ENCODE data around the gene GRB10. TPM values are rescaled to one million over a fixed set of nuclear protein-coding genes. Genes with fewer than 3 reads are reported as not detected.

The GRB10 gene
- total and polyA plus RNA-seq, 2 experiments from 2014 or later: 35.0 to 154 TPM

DNA sequence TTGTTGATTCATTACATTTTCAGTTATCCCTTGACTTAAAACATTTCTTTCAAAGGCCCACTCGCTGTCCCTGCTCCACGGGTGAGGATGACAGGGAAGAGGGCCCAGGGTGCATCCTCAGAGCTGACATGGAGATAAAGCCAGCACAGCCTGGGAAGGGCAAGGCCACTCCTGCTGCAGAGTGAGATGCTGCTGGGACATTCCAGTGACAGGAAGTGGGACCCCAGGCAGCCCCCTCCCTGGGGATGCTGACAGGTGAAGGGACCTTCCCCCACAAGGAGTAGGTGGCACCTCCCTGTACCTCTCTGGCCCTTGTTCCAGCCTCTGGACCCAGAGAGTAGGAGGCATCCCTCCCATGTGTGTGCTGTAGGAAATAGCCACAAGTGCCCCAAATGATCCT lies 119.7 kb downstream of the GRB10 start:
- Histone ChIP-seq H3K4me1 (ENCODE audit: insufficient read depth) (no peaks in the 10 kb centered on the region; the same call in 1 of the 2 replicates), H3K27me3 (ENCODE audit: insufficient read depth) (no peaks in the 10 kb centered on the region), H4K20me1 (replicated peaks; ENCODE audit: insufficient read depth) (peaks cover 17% of the 10 kb centered on the region; the same call in 1 of the 2 replicates), H2AFZ (no peak overlapping the region), H3K27ac (ENCODE audit: low read depth) (no peak overlapping the region), H3K36me3 (ENCODE audit: insufficient read depth) (no peaks in the 10 kb centered on the region; the same call in 1 of the 2 replicates), H3K4me3 (no peak overlapping the region), H3K4me2 (no peak overlapping the region), H3K9me2 (ENCODE audit: insufficient read depth) (no peaks in the 10 kb centered on the region), H3F3A (replicated peaks; ENCODE audit: low read depth) (no peaks in the 10 kb centered on the region), H3K79me2 (replicated peaks; ENCODE audit: insufficient read depth) (peaks cover 19% of the 10 kb centered on the region)
- Mint-ChIP-seq H3K27ac (no peak overlapping the region), H3K9me3 (no peaks in the 10 kb centered on the region), H3K4me3 (no peak overlapping the region), H3K4me1 (peaks cover 6% of the 10 kb centered on the region), H3K36me3 (ENCODE audit: low read depth) (peaks cover 40% of the 10 kb centered on the region), H3K27me3 (ENCODE audit: insufficient read depth, low read depth, poor library complexity) (peaks cover 8% of the 10 kb centered on the region)
- no peak for ATAC-seq
- no peak for DNase-seq (ENCODE audit: low spot score)
- TF ChIP-seq EZH2 (IDR thresholded peaks at IDR 0.05; ENCODE audit: low read depth, unreplicated experiment) (no peak), NANOG (IDR thresholded peaks at IDR 0.05; ENCODE audit: borderline replicate concordance) (no peak), CREB1 (CRISPR knock-in tag; IDR thresholded peaks at IDR 0.05; ENCODE audit: low read depth) (no peak), ZNF331 (CRISPR knock-in tag; IDR thresholded peaks at IDR 0.05; ENCODE audit: low read depth) (no peak), ZNF114 (CRISPR knock-in tag; IDR thresholded peaks at IDR 0.05) (no peak), EZH2phosphoT487 (IDR thresholded peaks at IDR 0.05; ENCODE audit: unreplicated experiment) (no peak), JUNB (IDR thresholded peaks at IDR 0.05; ENCODE audit: unreplicated experiment) (no peak), POLR2AphosphoS5 (IDR thresholded peaks at IDR 0.05; ENCODE audit: low read depth) (no peak), STAT1 (IDR thresholded peaks at IDR 0.05; ENCODE audit: unreplicated experiment) (no peak)
- TF ChIP-seq, protein P1, sequence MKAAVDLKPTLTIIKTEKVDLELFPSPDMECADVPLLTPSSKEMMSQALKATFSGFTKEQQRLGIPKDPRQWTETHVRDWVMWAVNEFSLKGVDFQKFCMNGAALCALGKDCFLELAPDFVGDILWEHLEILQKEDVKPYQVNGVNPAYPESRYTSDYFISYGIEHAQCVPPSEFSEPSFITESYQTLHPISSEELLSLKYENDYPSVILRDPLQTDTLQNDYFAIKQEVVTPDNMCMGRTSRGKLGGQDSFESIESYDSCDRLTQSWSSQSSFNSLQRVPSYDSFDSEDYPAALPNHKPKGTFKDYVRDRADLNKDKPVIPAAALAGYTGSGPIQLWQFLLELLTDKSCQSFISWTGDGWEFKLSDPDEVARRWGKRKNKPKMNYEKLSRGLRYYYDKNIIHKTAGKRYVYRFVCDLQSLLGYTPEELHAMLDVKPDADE (IDR thresholded peaks at IDR 0.05): no peak
- TF ChIP-seq, protein P2, sequence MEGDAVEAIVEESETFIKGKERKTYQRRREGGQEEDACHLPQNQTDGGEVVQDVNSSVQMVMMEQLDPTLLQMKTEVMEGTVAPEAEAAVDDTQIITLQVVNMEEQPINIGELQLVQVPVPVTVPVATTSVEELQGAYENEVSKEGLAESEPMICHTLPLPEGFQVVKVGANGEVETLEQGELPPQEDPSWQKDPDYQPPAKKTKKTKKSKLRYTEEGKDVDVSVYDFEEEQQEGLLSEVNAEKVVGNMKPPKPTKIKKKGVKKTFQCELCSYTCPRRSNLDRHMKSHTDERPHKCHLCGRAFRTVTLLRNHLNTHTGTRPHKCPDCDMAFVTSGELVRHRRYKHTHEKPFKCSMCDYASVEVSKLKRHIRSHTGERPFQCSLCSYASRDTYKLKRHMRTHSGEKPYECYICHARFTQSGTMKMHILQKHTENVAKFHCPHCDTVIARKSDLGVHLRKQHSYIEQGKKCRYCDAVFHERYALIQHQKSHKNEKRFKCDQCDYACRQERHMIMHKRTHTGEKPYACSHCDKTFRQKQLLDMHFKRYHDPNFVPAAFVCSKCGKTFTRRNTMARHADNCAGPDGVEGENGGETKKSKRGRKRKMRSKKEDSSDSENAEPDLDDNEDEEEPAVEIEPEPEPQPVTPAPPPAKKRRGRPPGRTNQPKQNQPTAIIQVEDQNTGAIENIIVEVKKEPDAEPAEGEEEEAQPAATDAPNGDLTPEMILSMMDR (conservative IDR thresholded peaks at IDR 0.05; ENCODE audit: low read depth in 2 of 2): no peak
- TF ChIP-seq, protein P3, sequence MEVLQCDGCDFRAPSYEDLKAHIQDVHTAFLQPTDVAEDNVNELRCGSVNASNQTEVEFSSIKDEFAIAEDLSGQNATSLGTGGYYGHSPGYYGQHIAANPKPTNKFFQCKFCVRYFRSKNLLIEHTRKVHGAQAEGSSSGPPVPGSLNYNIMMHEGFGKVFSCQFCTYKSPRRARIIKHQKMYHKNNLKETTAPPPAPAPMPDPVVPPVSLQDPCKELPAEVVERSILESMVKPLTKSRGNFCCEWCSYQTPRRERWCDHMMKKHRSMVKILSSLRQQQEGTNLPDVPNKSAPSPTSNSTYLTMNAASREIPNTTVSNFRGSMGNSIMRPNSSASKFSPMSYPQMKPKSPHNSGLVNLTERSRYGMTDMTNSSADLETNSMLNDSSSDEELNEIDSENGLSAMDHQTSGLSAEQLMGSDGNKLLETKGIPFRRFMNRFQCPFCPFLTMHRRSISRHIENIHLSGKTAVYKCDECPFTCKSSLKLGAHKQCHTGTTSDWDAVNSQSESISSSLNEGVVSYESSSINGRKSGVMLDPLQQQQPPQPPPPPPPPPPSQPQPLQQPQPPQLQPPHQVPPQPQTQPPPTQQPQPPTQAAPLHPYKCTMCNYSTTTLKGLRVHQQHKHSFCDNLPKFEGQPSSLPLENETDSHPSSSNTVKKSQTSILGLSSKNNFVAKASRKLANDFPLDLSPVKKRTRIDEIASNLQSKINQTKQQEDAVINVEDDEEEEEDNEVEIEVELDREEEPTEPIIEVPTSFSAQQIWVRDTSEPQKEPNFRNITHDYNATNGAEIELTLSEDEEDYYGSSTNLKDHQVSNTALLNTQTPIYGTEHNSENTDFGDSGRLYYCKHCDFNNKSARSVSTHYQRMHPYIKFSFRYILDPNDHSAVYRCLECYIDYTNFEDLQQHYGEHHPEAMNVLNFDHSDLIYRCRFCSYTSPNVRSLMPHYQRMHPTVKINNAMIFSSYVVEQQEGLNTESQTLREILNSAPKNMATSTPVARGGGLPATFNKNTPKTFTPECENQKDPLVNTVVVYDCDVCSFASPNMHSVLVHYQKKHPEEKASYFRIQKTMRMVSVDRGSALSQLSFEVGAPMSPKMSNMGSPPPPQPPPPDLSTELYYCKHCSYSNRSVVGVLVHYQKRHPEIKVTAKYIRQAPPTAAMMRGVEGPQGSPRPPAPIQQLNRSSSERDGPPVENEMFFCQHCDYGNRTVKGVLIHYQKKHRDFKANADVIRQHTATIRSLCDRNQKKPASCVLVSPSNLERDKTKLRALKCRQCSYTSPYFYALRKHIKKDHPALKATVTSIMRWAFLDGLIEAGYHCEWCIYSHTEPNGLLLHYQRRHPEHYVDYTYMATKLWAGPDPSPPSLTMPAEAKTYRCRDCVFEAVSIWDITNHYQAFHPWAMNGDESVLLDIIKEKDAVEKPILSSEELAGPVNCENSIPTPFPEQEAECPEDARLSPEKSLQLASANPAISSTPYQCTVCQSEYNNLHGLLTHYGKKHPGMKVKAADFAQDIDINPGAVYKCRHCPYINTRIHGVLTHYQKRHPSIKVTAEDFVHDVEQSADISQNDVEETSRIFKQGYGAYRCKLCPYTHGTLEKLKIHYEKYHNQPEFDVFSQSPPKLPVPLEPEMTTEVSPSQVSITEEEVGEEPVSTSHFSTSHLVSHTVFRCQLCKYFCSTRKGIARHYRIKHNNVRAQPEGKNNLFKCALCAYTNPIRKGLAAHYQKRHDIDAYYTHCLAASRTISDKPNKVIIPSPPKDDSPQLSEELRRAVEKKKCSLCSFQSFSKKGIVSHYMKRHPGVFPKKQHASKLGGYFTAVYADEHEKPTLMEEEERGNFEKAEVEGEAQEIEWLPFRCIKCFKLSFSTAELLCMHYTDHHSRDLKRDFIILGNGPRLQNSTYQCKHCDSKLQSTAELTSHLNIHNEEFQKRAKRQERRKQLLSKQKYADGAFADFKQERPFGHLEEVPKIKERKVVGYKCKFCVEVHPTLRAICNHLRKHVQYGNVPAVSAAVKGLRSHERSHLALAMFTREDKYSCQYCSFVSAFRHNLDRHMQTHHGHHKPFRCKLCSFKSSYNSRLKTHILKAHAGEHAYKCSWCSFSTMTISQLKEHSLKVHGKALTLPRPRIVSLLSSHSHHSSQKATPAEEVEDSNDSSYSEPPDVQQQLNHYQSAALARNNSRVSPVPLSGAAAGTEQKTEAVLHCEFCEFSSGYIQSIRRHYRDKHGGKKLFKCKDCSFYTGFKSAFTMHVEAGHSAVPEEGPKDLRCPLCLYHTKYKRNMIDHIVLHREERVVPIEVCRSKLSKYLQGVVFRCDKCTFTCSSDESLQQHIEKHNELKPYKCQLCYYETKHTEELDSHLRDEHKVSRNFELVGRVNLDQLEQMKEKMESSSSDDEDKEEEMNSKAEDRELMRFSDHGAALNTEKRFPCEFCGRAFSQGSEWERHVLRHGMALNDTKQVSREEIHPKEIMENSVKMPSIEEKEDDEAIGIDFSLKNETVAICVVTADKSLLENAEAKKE (CRISPR knock-in tag; IDR thresholded peaks at IDR 0.05): no peak
- TF ChIP-seq, protein P4, sequence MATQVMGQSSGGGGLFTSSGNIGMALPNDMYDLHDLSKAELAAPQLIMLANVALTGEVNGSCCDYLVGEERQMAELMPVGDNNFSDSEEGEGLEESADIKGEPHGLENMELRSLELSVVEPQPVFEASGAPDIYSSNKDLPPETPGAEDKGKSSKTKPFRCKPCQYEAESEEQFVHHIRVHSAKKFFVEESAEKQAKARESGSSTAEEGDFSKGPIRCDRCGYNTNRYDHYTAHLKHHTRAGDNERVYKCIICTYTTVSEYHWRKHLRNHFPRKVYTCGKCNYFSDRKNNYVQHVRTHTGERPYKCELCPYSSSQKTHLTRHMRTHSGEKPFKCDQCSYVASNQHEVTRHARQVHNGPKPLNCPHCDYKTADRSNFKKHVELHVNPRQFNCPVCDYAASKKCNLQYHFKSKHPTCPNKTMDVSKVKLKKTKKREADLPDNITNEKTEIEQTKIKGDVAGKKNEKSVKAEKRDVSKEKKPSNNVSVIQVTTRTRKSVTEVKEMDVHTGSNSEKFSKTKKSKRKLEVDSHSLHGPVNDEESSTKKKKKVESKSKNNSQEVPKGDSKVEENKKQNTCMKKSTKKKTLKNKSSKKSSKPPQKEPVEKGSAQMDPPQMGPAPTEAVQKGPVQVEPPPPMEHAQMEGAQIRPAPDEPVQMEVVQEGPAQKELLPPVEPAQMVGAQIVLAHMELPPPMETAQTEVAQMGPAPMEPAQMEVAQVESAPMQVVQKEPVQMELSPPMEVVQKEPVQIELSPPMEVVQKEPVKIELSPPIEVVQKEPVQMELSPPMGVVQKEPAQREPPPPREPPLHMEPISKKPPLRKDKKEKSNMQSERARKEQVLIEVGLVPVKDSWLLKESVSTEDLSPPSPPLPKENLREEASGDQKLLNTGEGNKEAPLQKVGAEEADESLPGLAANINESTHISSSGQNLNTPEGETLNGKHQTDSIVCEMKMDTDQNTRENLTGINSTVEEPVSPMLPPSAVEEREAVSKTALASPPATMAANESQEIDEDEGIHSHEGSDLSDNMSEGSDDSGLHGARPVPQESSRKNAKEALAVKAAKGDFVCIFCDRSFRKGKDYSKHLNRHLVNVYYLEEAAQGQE (IDR thresholded peaks at IDR 0.05; ENCODE audit: unreplicated experiment): no peak

All from GM23338 (cell line).